Neural cell (in vitro differentiated cells): ENCODE results near the gene NCAPD2. TPM values are rescaled to one million over a fixed set of nuclear protein-coding genes. Genes with fewer than 3 reads are reported as not detected.

ENCODE experiments used
- H2AFZ ChIP-seq: fragments of 200-600, 300-800 bp; sonication (generic), shearing (Covaris generic); 2 replicates; pipeline ENCODE4 v1.6.0; 2014; ENCODE audit warnings: low read depth, mild to moderate bottlenecking, antibody characterized with exemption, low read length, moderate library complexity
- H3F3A ChIP-seq: fragments of 200-600 bp; shearing (Covaris generic); 2 replicates; pipeline ENCODE4 v1.6.1; 2016; ENCODE audit warnings: mild to moderate bottlenecking, moderate library complexity, mixed read lengths, antibody characterized with exemption, low read length; ENCODE audit not compliant: insufficient read depth, poor library complexity, severe bottlenecking
- H3K27ac ChIP-seq: fragments of 200-600, 300-800 bp; sonication (generic), shearing (Covaris generic); 2 replicates; pipeline ENCODE4 v1.5.1; 2014; ENCODE audit warnings: mild to moderate bottlenecking, low read length, moderate library complexity
- H3K27me3 ChIP-seq: fragments of 300-800, 200-600 bp; sonication (generic), shearing (Covaris generic); 2 replicates; pipeline ENCODE4 v1.6.0; 2014; ENCODE audit warnings: mild to moderate bottlenecking, low read depth, low read length, moderate library complexity; ENCODE audit not compliant: insufficient read depth
- H3K36me3 ChIP-seq: fragments of 300-800, 200-600 bp; sonication (generic), shearing (Covaris generic); 2 replicates; pipeline ENCODE4 v1.5.1; 2014; ENCODE audit warnings: mild to moderate bottlenecking, antibody characterized with exemption, low read length, moderate library complexity; ENCODE audit not compliant: insufficient read depth
- H3K4me2 ChIP-seq: fragments of 300-800, 200-600 bp; sonication (generic), shearing (Covaris generic); 2 replicates; pipeline ENCODE4 v1.6.0; 2014; ENCODE audit warnings: mild to moderate bottlenecking, low read length
- H3K4me3 ChIP-seq: fragments of 300-800, 200-600 bp; sonication (generic), shearing (Covaris generic); 2 replicates; pipeline ENCODE4 v1.5.1; 2014; ENCODE audit warnings: mild to moderate bottlenecking, low read length, moderate library complexity
- H3K79me2 ChIP-seq: fragments of 200-600 bp; shearing (Covaris generic); replicated peaks from 2 replicates; pipeline ENCODE4 v1.6.0; 2014; ENCODE audit warnings: mild to moderate bottlenecking, low read length, moderate library complexity; ENCODE audit not compliant: insufficient read depth
- H3K9ac ChIP-seq: fragments of 300-800, 200-600 bp; sonication (generic), shearing (Covaris generic); 2 replicates; pipeline ENCODE4 v1.6.1; 2016; ENCODE audit warnings: mild to moderate bottlenecking, low read length, mixed read lengths
- H3K9me2 ChIP-seq: fragments of 200-600 bp; shearing (Covaris generic); 2 replicates; pipeline ENCODE4 v1.6.1; 2016; ENCODE audit warnings: mild to moderate bottlenecking, low read length, mixed read lengths; ENCODE audit not compliant: insufficient read depth
- H3K9me3 ChIP-seq: fragments of 200-600, 300-800 bp; sonication (generic), shearing (Covaris generic); 2 replicates; pipeline ENCODE4 v1.6.1; 2016; ENCODE audit warnings: mild to moderate bottlenecking, mixed run types, low read length, moderate library complexity, mixed read lengths
- H4K20me1 ChIP-seq: fragments of 200-600 bp; shearing (Covaris generic); 2 replicates; pipeline ENCODE4 v1.6.1; 2016; ENCODE audit warnings: mild to moderate bottlenecking, mixed run types; ENCODE audit not compliant: insufficient read depth
- EP300 ChIP-seq: fragments of 450-650 bp; conservative IDR thresholded peaks from 2 replicates; pipeline ENCODE4 v1.6.1; 2014; ENCODE audit warnings: antibody characterized with exemption, mild to moderate bottlenecking, moderate library complexity; ENCODE audit not compliant: poor library complexity, severe bottlenecking
- EZH2 ChIP-seq: fragments of 200-600, 300-800 bp; shearing (Covaris generic), sonication (generic); IDR thresholded peaks from 2 replicates; pipeline ENCODE4 v1.6.1; 2014; ENCODE audit warnings: antibody characterized with exemption, low read length, borderline replicate concordance, mild to moderate bottlenecking; ENCODE audit not compliant: insufficient read depth, poor library complexity, severe bottlenecking
- MXI1 ChIP-seq: fragments of 450-650 bp; conservative IDR thresholded peaks from 2 replicates; pipeline ENCODE4 v1.6.1; 2014; ENCODE audit warnings: antibody characterized with exemption, mild to moderate bottlenecking; ENCODE audit not compliant: poor library complexity, severe bottlenecking
- POLR2AphosphoS5 ChIP-seq: IDR thresholded peaks from 2 replicates; pipeline ENCODE4 v1.6.1; 2012
- RAD21 ChIP-seq: fragments of 450-650 bp; conservative IDR thresholded peaks from 2 replicates; pipeline ENCODE4 v1.6.1; 2014; ENCODE audit warnings: antibody characterized with exemption, mild to moderate bottlenecking, moderate library complexity
- SMC3 ChIP-seq: fragments of 450-650 bp; conservative IDR thresholded peaks from 2 replicates; pipeline ENCODE4 v1.6.1; 2014; ENCODE audit warnings: antibody characterized with exemption, mild to moderate bottlenecking, moderate library complexity; ENCODE audit not compliant: poor library complexity
- TAF1 ChIP-seq: IDR thresholded peaks from 2 replicates; pipeline ENCODE4 v1.6.1; 2012; ENCODE audit warnings: low read depth
- polyA minus RNA-seq: library from RNA; depleted of rRNA, polyadenylated mRNA; stranded (reverse); fragments of >200 nt; gene quantifications from 2 replicates; pipeline ENCODE4 v1.2.3, GENCODE V29; 2014
- polyA plus RNA-seq: library from polyadenylated mRNA; depleted of rRNA; stranded (reverse); fragments of >200 nt; gene quantifications from 2 replicates; pipeline ENCODE4 v1.2.3, GENCODE V29; 2014
- TF ChIP-seq, protein P1 (sequence below): fragments of 450-650 bp; IDR thresholded peaks from 2 replicates; pipeline ENCODE4 v1.5.1; 2014; ENCODE audit warnings: antibody characterized with exemption, mild to moderate bottlenecking, moderate library complexity; ENCODE audit not compliant: poor library complexity, severe bottlenecking
- TF ChIP-seq, protein P2 (sequence below): IDR thresholded peaks from 2 replicates; pipeline ENCODE4 v1.6.1; 2012; ENCODE audit warnings: borderline replicate concordance

NCAPD2 gene, protein sequence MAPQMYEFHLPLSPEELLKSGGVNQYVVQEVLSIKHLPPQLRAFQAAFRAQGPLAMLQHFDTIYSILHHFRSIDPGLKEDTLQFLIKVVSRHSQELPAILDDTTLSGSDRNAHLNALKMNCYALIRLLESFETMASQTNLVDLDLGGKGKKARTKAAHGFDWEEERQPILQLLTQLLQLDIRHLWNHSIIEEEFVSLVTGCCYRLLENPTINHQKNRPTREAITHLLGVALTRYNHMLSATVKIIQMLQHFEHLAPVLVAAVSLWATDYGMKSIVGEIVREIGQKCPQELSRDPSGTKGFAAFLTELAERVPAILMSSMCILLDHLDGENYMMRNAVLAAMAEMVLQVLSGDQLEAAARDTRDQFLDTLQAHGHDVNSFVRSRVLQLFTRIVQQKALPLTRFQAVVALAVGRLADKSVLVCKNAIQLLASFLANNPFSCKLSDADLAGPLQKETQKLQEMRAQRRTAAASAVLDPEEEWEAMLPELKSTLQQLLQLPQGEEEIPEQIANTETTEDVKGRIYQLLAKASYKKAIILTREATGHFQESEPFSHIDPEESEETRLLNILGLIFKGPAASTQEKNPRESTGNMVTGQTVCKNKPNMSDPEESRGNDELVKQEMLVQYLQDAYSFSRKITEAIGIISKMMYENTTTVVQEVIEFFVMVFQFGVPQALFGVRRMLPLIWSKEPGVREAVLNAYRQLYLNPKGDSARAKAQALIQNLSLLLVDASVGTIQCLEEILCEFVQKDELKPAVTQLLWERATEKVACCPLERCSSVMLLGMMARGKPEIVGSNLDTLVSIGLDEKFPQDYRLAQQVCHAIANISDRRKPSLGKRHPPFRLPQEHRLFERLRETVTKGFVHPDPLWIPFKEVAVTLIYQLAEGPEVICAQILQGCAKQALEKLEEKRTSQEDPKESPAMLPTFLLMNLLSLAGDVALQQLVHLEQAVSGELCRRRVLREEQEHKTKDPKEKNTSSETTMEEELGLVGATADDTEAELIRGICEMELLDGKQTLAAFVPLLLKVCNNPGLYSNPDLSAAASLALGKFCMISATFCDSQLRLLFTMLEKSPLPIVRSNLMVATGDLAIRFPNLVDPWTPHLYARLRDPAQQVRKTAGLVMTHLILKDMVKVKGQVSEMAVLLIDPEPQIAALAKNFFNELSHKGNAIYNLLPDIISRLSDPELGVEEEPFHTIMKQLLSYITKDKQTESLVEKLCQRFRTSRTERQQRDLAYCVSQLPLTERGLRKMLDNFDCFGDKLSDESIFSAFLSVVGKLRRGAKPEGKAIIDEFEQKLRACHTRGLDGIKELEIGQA (N-terminal part only)
- 4.5 and 5.6 TPM in 2 replicates for polyA plus RNA-seq
- polyA minus RNA-seq = 12.2 and 14.7 TPM in 2 replicates

DNA sequence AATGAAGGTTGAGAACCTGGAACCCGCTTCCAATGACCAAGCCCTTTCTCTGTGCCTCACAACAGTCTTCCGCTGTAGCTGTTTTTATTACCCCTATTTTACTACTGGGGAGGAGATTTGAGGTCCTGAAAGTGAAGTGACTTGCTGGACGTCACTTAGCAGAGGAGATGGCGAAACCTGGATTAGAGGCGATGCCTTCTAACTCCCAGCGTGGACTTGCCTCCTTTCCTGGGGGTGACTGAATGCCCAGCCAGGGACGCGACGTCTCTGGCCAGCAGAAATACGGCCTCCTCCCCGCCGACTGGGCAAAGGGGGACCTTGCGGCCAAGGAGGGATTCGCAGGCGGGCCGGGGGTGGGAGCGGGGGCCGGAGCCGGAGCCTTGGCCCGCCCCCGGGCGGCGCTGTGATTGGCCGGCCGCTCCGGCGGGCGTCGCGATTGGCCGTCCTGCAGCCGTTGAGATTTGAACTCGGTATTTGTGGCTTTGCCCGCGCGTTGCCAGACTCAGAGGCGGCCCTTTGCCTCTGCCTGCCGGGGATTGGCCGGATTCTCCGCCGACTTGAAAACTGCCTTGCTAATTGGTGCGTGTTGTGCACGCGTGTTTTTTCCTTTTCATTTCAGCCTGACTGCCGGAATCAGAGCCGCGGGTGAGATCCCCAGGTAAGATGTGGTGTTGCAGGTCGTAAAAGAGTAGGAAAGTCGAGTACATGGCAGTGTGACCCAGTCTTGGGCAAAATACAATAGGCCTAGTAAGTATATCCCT, at the start of gene NCAPD2:
Gene NCAPD2 (plus strand): TSS at position 606 of the 761 bp plus-strand sequence. CDS start 997 bp downstream, outside the sequence.
- Histone ChIP-seq H3K9me2 (no peaks in the 10 kb centered on the region), H3K27ac (peak within 1 kb of the TSS; percentile 84), H3F3A (no peaks in the 10 kb centered on the region), H3K9ac (peak within 1 kb of the TSS; percentile 69), H3K9me3 (no peaks in the 10 kb centered on the region), H3K4me3 (peak within 1 kb of the TSS; percentile 93), H3K4me2 (peak within 1 kb of the TSS; percentile 89), H3K36me3 (no peaks in the 10 kb centered on the region), H3K27me3 (no peaks in the 10 kb centered on the region), H2AFZ (peak within 1 kb of the TSS; percentile 43), H4K20me1 (no peaks in the 10 kb centered on the region), H3K79me2 (peaks cover 32% of the 10 kb centered on the region)
- peak; percentile 6 for TF ChIP-seq EP300
- no peak for TF ChIP-seq EZH2
- TF ChIP-seq RAD21 = no peak
- no peak for TF ChIP-seq POLR2AphosphoS5
- TF ChIP-seq, protein P1, sequence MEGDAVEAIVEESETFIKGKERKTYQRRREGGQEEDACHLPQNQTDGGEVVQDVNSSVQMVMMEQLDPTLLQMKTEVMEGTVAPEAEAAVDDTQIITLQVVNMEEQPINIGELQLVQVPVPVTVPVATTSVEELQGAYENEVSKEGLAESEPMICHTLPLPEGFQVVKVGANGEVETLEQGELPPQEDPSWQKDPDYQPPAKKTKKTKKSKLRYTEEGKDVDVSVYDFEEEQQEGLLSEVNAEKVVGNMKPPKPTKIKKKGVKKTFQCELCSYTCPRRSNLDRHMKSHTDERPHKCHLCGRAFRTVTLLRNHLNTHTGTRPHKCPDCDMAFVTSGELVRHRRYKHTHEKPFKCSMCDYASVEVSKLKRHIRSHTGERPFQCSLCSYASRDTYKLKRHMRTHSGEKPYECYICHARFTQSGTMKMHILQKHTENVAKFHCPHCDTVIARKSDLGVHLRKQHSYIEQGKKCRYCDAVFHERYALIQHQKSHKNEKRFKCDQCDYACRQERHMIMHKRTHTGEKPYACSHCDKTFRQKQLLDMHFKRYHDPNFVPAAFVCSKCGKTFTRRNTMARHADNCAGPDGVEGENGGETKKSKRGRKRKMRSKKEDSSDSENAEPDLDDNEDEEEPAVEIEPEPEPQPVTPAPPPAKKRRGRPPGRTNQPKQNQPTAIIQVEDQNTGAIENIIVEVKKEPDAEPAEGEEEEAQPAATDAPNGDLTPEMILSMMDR = peak; percentile 40
- no peak for TF ChIP-seq SMC3
- TF ChIP-seq, protein P2, sequence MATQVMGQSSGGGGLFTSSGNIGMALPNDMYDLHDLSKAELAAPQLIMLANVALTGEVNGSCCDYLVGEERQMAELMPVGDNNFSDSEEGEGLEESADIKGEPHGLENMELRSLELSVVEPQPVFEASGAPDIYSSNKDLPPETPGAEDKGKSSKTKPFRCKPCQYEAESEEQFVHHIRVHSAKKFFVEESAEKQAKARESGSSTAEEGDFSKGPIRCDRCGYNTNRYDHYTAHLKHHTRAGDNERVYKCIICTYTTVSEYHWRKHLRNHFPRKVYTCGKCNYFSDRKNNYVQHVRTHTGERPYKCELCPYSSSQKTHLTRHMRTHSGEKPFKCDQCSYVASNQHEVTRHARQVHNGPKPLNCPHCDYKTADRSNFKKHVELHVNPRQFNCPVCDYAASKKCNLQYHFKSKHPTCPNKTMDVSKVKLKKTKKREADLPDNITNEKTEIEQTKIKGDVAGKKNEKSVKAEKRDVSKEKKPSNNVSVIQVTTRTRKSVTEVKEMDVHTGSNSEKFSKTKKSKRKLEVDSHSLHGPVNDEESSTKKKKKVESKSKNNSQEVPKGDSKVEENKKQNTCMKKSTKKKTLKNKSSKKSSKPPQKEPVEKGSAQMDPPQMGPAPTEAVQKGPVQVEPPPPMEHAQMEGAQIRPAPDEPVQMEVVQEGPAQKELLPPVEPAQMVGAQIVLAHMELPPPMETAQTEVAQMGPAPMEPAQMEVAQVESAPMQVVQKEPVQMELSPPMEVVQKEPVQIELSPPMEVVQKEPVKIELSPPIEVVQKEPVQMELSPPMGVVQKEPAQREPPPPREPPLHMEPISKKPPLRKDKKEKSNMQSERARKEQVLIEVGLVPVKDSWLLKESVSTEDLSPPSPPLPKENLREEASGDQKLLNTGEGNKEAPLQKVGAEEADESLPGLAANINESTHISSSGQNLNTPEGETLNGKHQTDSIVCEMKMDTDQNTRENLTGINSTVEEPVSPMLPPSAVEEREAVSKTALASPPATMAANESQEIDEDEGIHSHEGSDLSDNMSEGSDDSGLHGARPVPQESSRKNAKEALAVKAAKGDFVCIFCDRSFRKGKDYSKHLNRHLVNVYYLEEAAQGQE = no peak
- no peak for TF ChIP-seq TAF1
- peak; percentile 98 for TF ChIP-seq MXI1
